B cell (primary cell): Measurements from ENCODE around the gene HOXD3. TPM values are rescaled to one million over a fixed set of nuclear protein-coding genes. Genes with fewer than 3 reads are reported as not detected.

Experiments used
- ATAC-seq: fragments of 200-7000 bp; cut with Tn5 transposase; one replicate; pipeline ENCODE4 v1.10.0; 2021; ENCODE audit warnings: low read depth, mild to moderate bottlenecking, moderate number of reproducible peaks, moderate library complexity
- CTCF ChIA-PET: fragments of 350-600 bp; sonication (Branson Sonifier 250); formaldehyde crosslinking; loops from one replicate; lab custom pipeline; 2021; ENCODE audit warnings: antibody characterized with exemption, inconsistent platforms; lab: Charles Lee
- POLR2A ChIA-PET: fragments of 350-600 bp; sonication (Branson Sonifier 250); formaldehyde crosslinking; loops from one replicate; lab custom pipeline; 2021; ENCODE audit warnings: antibody characterized with exemption; lab: Charles Lee
- DNase-seq: peaks from one replicate; pipeline ENCODE4 v3.0.0; 2013
- H2AFZ ChIP-seq: 2 replicates; pipeline ENCODE4 v1.6.1; 2012; ENCODE audit warnings: mild to moderate bottlenecking, low read depth, low read length; ENCODE audit not compliant: insufficient read depth, poor library complexity, severe bottlenecking
- H3K27ac ChIP-seq, 2 donors: 1 replicate in 1 of 2; 2 replicates in 1 of 2; pipeline ENCODE4 v1.5.1; 2012 to 2013; ENCODE audit warnings: low read length in 2 of 2, mild to moderate bottlenecking in 2 of 2, moderate library complexity in 1 of 2
- H3K27me3 ChIP-seq, 4 experiments: fragments of 200-600 bp in 1 of 4; sonication (generic) in 1 of 4; replicated peaks in 1 of 4; 1 replicate in 2 of 4; 2 replicates in 2 of 4; pipeline versions ENCODE4 v1.6.1 to v1.7.0; 2013 to 2016; ENCODE audit warnings: low read length in 3 of 4, mild to moderate bottlenecking in 2 of 4, mixed read lengths in 1 of 4, moderate library complexity in 1 of 4; ENCODE audit not compliant: insufficient read depth in 4 of 4, control insufficient read depth in 3 of 4; ENCODE audit errors: control extremely low read depth in 1 of 4
- H3K36me3 ChIP-seq, 2 experiments: replicated peaks in 1 of 2; 1 replicate in 1 of 2; 2 replicates in 1 of 2; pipeline versions ENCODE4 v1.6.1 to v1.7.1; 2013; ENCODE audit warnings: low read length in 1 of 2; ENCODE audit not compliant: insufficient read depth in 2 of 2, control insufficient read depth in 1 of 2; ENCODE audit errors: control extremely low read depth in 1 of 2, extremely low read depth in 1 of 2
- H3K4me1 ChIP-seq, 2 donors: fragments of 200-600 bp in 1 of 2; sonication (generic) in 1 of 2; 1 replicate in 1 of 2; 2 replicates in 1 of 2; pipeline versions ENCODE4 v1.5.1 to v1.6.1; 2013 to 2017; ENCODE audit warnings: low read length in 2 of 2; ENCODE audit not compliant: control insufficient read depth in 2 of 2, insufficient read depth in 2 of 2
- H3K4me2 ChIP-seq: replicated peaks from 2 replicates; pipeline ENCODE3; 2012; ENCODE audit warnings: mild to moderate bottlenecking, low read depth, low read length; ENCODE audit not compliant: poor library complexity, severe bottlenecking
- H3K4me3 ChIP-seq, 5 experiments: fragments of 200-600 bp in 1 of 5; sonication (generic) in 1 of 5; 1 replicate in 3 of 5; 2 replicates in 2 of 5; pipeline versions ENCODE4 v1.5.1 to v1.7.0; 2011 to 2016; ENCODE audit warnings: low read length in 4 of 5, mild to moderate bottlenecking in 4 of 5, low read depth in 2 of 5, control low read depth in 1 of 5, moderate library complexity in 1 of 5; ENCODE audit not compliant: insufficient read depth in 1 of 5; ENCODE audit errors: control extremely low read depth in 1 of 5, extremely low read depth in 1 of 5
- H3K79me2 ChIP-seq: fragments of 200-600 bp; sonication (generic); one replicate; pipeline ENCODE4 v1.6.0; 2016; ENCODE audit warnings: low read length; ENCODE audit not compliant: control insufficient read depth, insufficient read depth
- H3K9ac ChIP-seq: fragments of 200-600 bp; sonication (generic); 2 replicates; pipeline ENCODE4 v1.6.1; 2017; ENCODE audit warnings: mild to moderate bottlenecking, low read length, moderate library complexity
- H3K9me3 ChIP-seq, 3 donors: one replicate each; pipeline versions ENCODE4 v1.6.1 to v1.7.1; 2013; ENCODE audit warnings: low read length in 2 of 3; ENCODE audit not compliant: control insufficient read depth in 2 of 3, insufficient read depth in 1 of 3; ENCODE audit errors: control extremely low read depth in 1 of 3
- H4K20me1 ChIP-seq: 2 replicates; pipeline ENCODE4 v1.6.0; 2012; ENCODE audit warnings: mild to moderate bottlenecking, low read length; ENCODE audit not compliant: insufficient read depth, control insufficient read depth, poor library complexity, severe bottlenecking
- H3K27ac Mint-ChIP-seq: one replicate; pipeline ENCODE4 v1.8.0; 2021; ENCODE audit warnings: mixed read lengths
- H3K27me3 Mint-ChIP-seq: one replicate; pipeline ENCODE4 v1.8.0; 2021; ENCODE audit warnings: mixed read lengths
- H3K4me1 Mint-ChIP-seq: one replicate; pipeline ENCODE4 v1.8.0; 2021; ENCODE audit warnings: mixed read lengths
- H3K4me3 Mint-ChIP-seq: one replicate; pipeline ENCODE4 v1.8.0; 2021; ENCODE audit warnings: mixed read lengths
- H3K9me3 Mint-ChIP-seq: one replicate; pipeline ENCODE4 v1.8.0; 2022; ENCODE audit warnings: mixed read lengths; ENCODE audit not compliant: insufficient read depth
- CTCF ChIP-seq: fragments of 200-600 bp; IDR thresholded peaks from one replicate; pipeline ENCODE4 v1.8.0; 2022; ENCODE audit warnings: antibody characterized with exemption, mild to moderate bottlenecking
- EZH2 ChIP-seq: IDR thresholded peaks from 2 replicates; pipeline ENCODE4 v1.6.1; 2012; ENCODE audit warnings: borderline replicate concordance, low read depth, mild to moderate bottlenecking, moderate library complexity, low read length; ENCODE audit not compliant: insufficient read depth, poor library complexity, severe bottlenecking
- WGBS: methylation state at CpG from one replicate; pipeline ENCODE4 v1.1.5; 2013; ENCODE audit warnings: missing lambda C conversion rate; ENCODE audit not compliant: insufficient coverage; 5-methylcytosine and 5-hydroxymethylcytosine counted together
- intact Hi-C: fragments of 100-400 bp; cut with micrococcal nuclease; formaldehyde crosslinking; loops from one replicate; pipeline ENCODE4 v1.10.0; 2022
- polyA plus RNA-seq: library from polyadenylated mRNA; depleted of rRNA; stranded (reverse); fragments of >200 nt; gene quantifications from 2 replicates; pipeline ENCODE4 v1.2.3, GENCODE V29; 2012
- total RNA-seq, 2 donors: library from RNA; stranded (reverse); fragments of 120-200 nt in 1 of 2; gene quantifications; 1 replicate in 1 of 2; 2 replicates in 1 of 2; pipeline versions ENCODE4 v1.2.3 to v1.2.4, GENCODE V29; 2013 to 2022

Gene HOXD3
- total and polyA plus RNA-seq, 2 donors (not counting 1 experiment from before 2014, with no cell fraction given): not detected

GRCh38 chr2:176114120-176114929, 42.8 kb upstream of the HOXD3 start:
- Histone ChIP-seq H3K27me3 (peaks cover 0 to 95% (median 77%) of the 10 kb centered on the region in 4 experiments), H2AFZ (no peak overlapping the region), H3K4me3 (no peak overlapping the region), H3K9me3 (peaks cover 0 to 55% (median 2%) of the 10 kb centered on the region in 3 donors), H4K20me1 (no peaks in the 10 kb centered on the region), H3K4me2 (no peak overlapping the region), H3K36me3 (no peaks in the 10 kb centered on the region), H3K4me1 (peaks cover 0 to 10% of the 10 kb centered on the region in 2 donors), H3K27ac (no peak overlapping the region), H3K79me2 (no peaks in the 10 kb centered on the region), H3K9ac (no peak overlapping the region)
- intact Hi-C loops: no loop called here
- H3K27me3 Mint-ChIP-seq: peaks cover 82% of the 10 kb centered on the region
- no peak overlapping the region for H3K4me3 Mint-ChIP-seq
- ATAC-seq: no peak
- WGBS: 15% methylated on average over 23 of the region's 26 CpGs
- no peak overlapping the region for H3K27ac Mint-ChIP-seq
- peaks cover 4% of the 10 kb centered on the region for H3K9me3 Mint-ChIP-seq
- H3K4me1 Mint-ChIP-seq: peaks cover 8% of the 10 kb centered on the region
- TF ChIP-seq CTCF: no peak
- no peak for TF ChIP-seq EZH2
- no peak for DNase-seq
- ChIA-PET POLR2A (no interaction called here), CTCF (interaction anchor here (0.6 to 1.0 kb wide), 2 partner anchors 13 to 40 kb away, joined by 3 read pairs; no protein-coding TSS in a partner anchor)
